ENCODE results near the gene NTNG1.

GRCh38 chr1:107232426-107232825 is 91.6 kb downstream of the NTNG1 start:
- no peak for TF ChIP-seq SUZ12 (IDR thresholded peaks at IDR 0.05; ENCODE audit: low read length)
- no peak for TF ChIP-seq SIN3A (conservative IDR thresholded peaks at IDR 0.05 in 1 of 2, IDR thresholded peaks at IDR 0.05 in 1 of 2; ENCODE audit: low read depth in 1 of 2, low read length in 2 of 2)
- TF ChIP-seq ATF3 (IDR thresholded peaks at IDR 0.05; ENCODE audit: insufficient read depth, low read depth, low read length), result no peak
- no peak for TF ChIP-seq TEAD4 (IDR thresholded peaks at IDR 0.05; ENCODE audit: low read depth, low read length)
- no peak for TF ChIP-seq POLR2A (IDR thresholded peaks at IDR 0.05; ENCODE audit: control extremely low read depth in 1 of 2, low read depth in 2 of 2, low read length in 2 of 2)
